HepG2 (cell line): ENCODE measurements around the gene EXOC6B. TPM values are rescaled to one million over a fixed set of nuclear protein-coding genes. Genes with fewer than 3 reads are reported as not detected.

Experiments used
- ATF1 ChIP-seq: IDR thresholded peaks from 2 replicates; pipeline ENCODE4 v1.6.1; 2016; ENCODE audit warnings: mild to moderate bottlenecking, control low read depth
- GATAD2A ChIP-seq: IDR thresholded peaks from 2 replicates; pipeline ENCODE4 v1.6.1; 2016
- PPARG ChIP-seq: conservative IDR thresholded peaks from 2 replicates; pipeline ENCODE4 v1.6.1; 2016; ENCODE audit warnings: missing biosample characterization, missing genetic modification reagents
- RARA ChIP-seq: IDR thresholded peaks from 2 replicates; pipeline ENCODE4 v1.6.1; 2016; ENCODE audit warnings: missing genetic modification reagents, missing compliant biosample characterization
- SOX13 ChIP-seq, 3 experiments: fragments of 450-650 bp in 1 of 3; sonication (generic) in 1 of 3; formaldehyde crosslinking in 1 of 3; IDR thresholded peaks in 2 of 3; conservative IDR thresholded peaks in 1 of 3; 2 replicates each; pipeline versions ENCODE4 v1.5.0 to v1.6.1; 2016 to 2020; ENCODE audit warnings: antibody characterized with exemption in 1 of 3, mild to moderate bottlenecking in 1 of 3, missing compliant biosample characterization in 1 of 3, missing genetic modification reagents in 1 of 3, moderate library complexity in 1 of 3
- SOX5 ChIP-seq: IDR thresholded peaks from 2 replicates; pipeline ENCODE4 v1.6.1; 2016; ENCODE audit warnings: borderline replicate concordance
- TOPORS ChIP-seq: sonication (generic); formaldehyde crosslinking; IDR thresholded peaks from 2 replicates; pipeline ENCODE4 v1.8.0; 2023; ENCODE audit warnings: mild to moderate bottlenecking, missing genetic modification reagents
- ZNF292 ChIP-seq: sonication (generic); formaldehyde crosslinking; IDR thresholded peaks from 2 replicates; pipeline ENCODE4 v1.8.1; 2022; ENCODE audit warnings: mild to moderate bottlenecking, low read depth, missing genetic modification reagents, borderline replicate concordance
- ZNF547 ChIP-seq: sonication (generic); formaldehyde crosslinking; IDR thresholded peaks from 2 replicates; pipeline ENCODE4 v1.5.1; 2020; ENCODE audit warnings: mild to moderate bottlenecking, missing genetic modification reagents
- ZNF598 ChIP-seq: sonication (generic); formaldehyde crosslinking; IDR thresholded peaks from 2 replicates; pipeline ENCODE4 v1.5.1; 2020; ENCODE audit warnings: mild to moderate bottlenecking, missing genetic modification reagents, borderline replicate concordance
- ZNF703 ChIP-seq: sonication (generic); formaldehyde crosslinking; IDR thresholded peaks from 2 replicates; pipeline ENCODE4 v1.5.1; 2020; ENCODE audit warnings: missing genetic modification reagents, mild to moderate bottlenecking, moderate library complexity, borderline replicate concordance
- ZNF737 ChIP-seq: sonication (generic); formaldehyde crosslinking; IDR thresholded peaks from 2 replicates; pipeline ENCODE4 v1.5.0; 2020; ENCODE audit warnings: missing genetic modification reagents, mild to moderate bottlenecking, borderline replicate concordance
- polyA plus RNA-seq, 8 experiments: library from polyadenylated mRNA; depleted of rRNA in 3 of 8; stranded (reverse) in 7 of 8; unstranded in 1 of 8; fragments of >200 nt; fragmentation: Illumina TruSeq in 4 of 8; extraction: Trizol in 4 of 8; gene quantifications; 2 replicates each; pipeline versions ENCODE4 v1.2.1 to v1.2.3, GENCODE V29; 2011 to 2016; ENCODE audit warnings: low read depth in 4 of 8, missing spikeins in 1 of 8, mixed read lengths in 1 of 8; ENCODE audit not compliant: insufficient read depth in 1 of 8
- total RNA-seq, 5 experiments: library from RNA; depleted of rRNA; stranded (reverse); fragments of >200 nt; fragmentation: Illumina TruSeq; extraction: Trizol; gene quantifications; 2 replicates each; pipeline ENCODE4 v1.2.3, GENCODE V29; 2016; ENCODE audit warnings: low read depth in 1 of 5
- TF ChIP-seq, protein P1 (sequence below): sonication (generic); formaldehyde crosslinking; IDR thresholded peaks from 2 replicates; pipeline ENCODE4 v1.9.0; 2022; ENCODE audit warnings: missing genetic modification reagents, mild to moderate bottlenecking, borderline replicate concordance
- TF ChIP-seq, protein P2 (sequence below): sonication (generic); formaldehyde crosslinking; IDR thresholded peaks from 2 replicates; pipeline ENCODE4 v1.4.0; 2020; ENCODE audit warnings: low read depth, mild to moderate bottlenecking, missing genetic modification reagents
- TF ChIP-seq, protein P3 (sequence below): sonication (generic); formaldehyde crosslinking; IDR thresholded peaks from 2 replicates; pipeline ENCODE4 v1.4.0; 2020; ENCODE audit warnings: missing genetic modification reagents

EXOC6B gene
- total and polyA plus RNA-seq, 2 of the 13 experiments (the other 11 are each of a cell fraction or from before 2014, with no cell fraction given), result 9.1 to 15.9 TPM

DNA sequence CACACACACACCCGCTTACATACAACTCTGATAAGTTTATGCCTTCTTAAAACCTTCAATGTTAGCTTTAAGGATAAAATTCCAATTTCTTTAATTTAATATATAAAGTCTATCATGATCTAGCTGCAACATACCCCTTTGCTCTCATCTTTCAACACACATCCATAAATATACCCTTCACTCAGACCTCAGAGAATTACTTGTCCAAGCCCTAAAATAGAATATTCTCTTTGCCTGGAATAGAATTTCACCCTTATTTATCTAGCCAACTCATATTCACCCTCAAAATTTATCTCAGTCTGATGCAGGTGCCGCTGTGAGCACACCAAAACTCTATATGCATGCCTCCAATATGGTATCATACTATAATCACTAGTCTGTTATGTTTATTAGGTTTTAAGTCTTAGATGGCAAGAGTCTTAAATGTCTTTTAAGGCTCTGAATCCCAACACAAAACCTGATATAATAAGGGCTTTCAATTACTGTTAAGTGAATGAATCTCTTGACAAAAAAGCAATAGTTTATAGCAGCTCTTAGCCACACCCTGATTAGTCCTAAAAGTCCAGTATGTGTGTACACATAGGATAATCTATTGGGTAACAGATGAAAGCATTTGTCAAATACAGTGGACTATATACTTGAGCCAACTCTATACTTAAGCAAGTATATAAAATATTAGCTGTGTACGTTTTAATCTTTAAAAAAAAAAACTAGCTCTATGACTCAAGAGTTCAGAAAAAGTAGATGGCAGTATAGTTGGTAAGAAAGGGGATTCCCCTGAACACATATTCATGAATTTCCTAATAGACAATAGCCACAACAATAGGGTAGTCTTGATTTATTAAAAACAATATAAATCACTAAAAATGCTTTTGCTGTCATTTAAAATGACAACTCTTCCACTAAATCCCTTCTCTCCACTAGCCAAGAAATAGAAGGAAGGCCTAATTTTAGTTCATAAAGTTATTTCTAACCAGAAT is 144.5 kb downstream of the EXOC6B start (continued):
- no peak for TF ChIP-seq ZNF703 (CRISPR knock-in tag)
- TF ChIP-seq ZNF737 (CRISPR knock-in tag), result no peak
- no peak for TF ChIP-seq ZNF547 (CRISPR knock-in tag)
- no peak for TF ChIP-seq ZNF598 (CRISPR knock-in tag)
- peak; percentile 59 for TF ChIP-seq PPARG
- no peak for TF ChIP-seq SOX13 (IDR thresholded peaks at IDR 0.05)
- TF ChIP-seq SOX13 (CRISPR knock-in tag; conservative IDR thresholded peaks at IDR 0.05 in 1 of 2, IDR thresholded peaks at IDR 0.05 in 1 of 2), result peak in 1 of 2 experiments; percentile 73; a peak in 2 of 4 replicates
- TF ChIP-seq, protein P1, sequence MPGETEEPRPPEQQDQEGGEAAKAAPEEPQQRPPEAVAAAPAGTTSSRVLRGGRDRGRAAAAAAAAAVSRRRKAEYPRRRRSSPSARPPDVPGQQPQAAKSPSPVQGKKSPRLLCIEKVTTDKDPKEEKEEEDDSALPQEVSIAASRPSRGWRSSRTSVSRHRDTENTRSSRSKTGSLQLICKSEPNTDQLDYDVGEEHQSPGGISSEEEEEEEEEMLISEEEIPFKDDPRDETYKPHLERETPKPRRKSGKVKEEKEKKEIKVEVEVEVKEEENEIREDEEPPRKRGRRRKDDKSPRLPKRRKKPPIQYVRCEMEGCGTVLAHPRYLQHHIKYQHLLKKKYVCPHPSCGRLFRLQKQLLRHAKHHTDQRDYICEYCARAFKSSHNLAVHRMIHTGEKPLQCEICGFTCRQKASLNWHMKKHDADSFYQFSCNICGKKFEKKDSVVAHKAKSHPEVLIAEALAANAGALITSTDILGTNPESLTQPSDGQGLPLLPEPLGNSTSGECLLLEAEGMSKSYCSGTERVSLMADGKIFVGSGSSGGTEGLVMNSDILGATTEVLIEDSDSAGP, result no peak
- TF ChIP-seq, protein P2, sequence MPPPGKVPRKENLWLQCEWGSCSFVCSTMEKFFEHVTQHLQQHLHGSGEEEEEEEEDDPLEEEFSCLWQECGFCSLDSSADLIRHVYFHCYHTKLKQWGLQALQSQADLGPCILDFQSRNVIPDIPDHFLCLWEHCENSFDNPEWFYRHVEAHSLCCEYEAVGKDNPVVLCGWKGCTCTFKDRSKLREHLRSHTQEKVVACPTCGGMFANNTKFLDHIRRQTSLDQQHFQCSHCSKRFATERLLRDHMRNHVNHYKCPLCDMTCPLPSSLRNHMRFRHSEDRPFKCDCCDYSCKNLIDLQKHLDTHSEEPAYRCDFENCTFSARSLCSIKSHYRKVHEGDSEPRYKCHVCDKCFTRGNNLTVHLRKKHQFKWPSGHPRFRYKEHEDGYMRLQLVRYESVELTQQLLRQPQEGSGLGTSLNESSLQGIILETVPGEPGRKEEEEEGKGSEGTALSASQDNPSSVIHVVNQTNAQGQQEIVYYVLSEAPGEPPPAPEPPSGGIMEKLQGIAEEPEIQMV (CRISPR knock-in tag), result no peak
- TF ChIP-seq GATAD2A, result peak; percentile 61
- peak; percentile 50 for TF ChIP-seq RARA
- peak; percentile 48; the same call in 1 of the 2 replicates for TF ChIP-seq SOX5
- TF ChIP-seq TOPORS (CRISPR knock-in tag), result no peak
- TF ChIP-seq, protein P3, sequence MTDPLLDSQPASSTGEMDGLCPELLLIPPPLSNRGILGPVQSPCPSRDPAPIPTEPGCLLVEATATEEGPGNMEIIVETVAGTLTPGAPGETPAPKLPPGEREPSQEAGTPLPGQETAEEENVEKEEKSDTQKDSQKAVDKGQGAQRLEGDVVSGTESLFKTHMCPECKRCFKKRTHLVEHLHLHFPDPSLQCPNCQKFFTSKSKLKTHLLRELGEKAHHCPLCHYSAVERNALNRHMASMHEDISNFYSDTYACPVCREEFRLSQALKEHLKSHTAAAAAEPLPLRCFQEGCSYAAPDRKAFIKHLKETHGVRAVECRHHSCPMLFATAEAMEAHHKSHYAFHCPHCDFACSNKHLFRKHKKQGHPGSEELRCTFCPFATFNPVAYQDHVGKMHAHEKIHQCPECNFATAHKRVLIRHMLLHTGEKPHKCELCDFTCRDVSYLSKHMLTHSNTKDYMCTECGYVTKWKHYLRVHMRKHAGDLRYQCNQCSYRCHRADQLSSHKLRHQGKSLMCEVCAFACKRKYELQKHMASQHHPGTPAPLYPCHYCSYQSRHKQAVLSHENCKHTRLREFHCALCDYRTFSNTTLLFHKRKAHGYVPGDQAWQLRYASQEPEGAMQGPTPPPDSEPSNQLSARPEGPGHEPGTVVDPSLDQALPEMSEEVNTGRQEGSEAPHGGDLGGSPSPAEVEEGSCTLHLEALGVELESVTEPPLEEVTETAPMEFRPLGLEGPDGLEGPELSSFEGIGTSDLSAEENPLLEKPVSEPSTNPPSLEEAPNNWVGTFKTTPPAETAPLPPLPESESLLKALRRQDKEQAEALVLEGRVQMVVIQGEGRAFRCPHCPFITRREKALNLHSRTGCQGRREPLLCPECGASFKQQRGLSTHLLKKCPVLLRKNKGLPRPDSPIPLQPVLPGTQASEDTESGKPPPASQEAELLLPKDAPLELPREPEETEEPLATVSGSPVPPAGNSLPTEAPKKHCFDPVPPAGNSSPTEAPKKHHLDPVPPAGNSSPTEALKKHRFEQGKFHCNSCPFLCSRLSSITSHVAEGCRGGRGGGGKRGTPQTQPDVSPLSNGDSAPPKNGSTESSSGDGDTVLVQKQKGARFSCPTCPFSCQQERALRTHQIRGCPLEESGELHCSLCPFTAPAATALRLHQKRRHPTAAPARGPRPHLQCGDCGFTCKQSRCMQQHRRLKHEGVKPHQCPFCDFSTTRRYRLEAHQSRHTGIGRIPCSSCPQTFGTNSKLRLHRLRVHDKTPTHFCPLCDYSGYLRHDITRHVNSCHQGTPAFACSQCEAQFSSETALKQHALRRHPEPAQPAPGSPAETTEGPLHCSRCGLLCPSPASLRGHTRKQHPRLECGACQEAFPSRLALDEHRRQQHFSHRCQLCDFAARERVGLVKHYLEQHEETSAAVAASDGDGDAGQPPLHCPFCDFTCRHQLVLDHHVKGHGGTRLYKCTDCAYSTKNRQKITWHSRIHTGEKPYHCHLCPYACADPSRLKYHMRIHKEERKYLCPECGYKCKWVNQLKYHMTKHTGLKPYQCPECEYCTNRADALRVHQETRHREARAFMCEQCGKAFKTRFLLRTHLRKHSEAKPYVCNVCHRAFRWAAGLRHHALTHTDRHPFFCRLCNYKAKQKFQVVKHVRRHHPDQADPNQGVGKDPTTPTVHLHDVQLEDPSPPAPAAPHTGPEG, result no peak
- TF ChIP-seq ATF1 (CRISPR knock-in tag), result no peak
- TF ChIP-seq ZNF292 (CRISPR knock-in tag), result no peak
